KMS-11 (cell line): ENCODE measurements around the gene BTG4.

ENCODE experiments used
- H2AFZ ChIP-seq: fragments of 200-600 bp; sonication (generic); 2 replicates; pipeline ENCODE4 v1.6.1; 2016; ENCODE audit warnings: antibody characterized with exemption, mixed run types, low read depth
- H3K27ac ChIP-seq: fragments of 200-600 bp; sonication (generic); 2 replicates; pipeline ENCODE4 v1.6.1; 2016; ENCODE audit warnings: mild to moderate bottlenecking, mixed run types
- H3K27me3 ChIP-seq: fragments of 200-600 bp; sonication (generic); 2 replicates; pipeline ENCODE4 v1.6.1; 2017; ENCODE audit warnings: mild to moderate bottlenecking, low read depth, mixed run types, moderate library complexity; ENCODE audit not compliant: insufficient read depth
- H3K36me3 ChIP-seq: fragments of 200-600 bp; sonication (generic); 2 replicates; pipeline ENCODE4 v1.6.1; 2017; ENCODE audit warnings: mild to moderate bottlenecking, mixed run types; ENCODE audit not compliant: insufficient read depth
- H3K4me1 ChIP-seq: fragments of 200-600 bp; sonication (generic); 2 replicates; pipeline ENCODE4 v1.6.1; 2016; ENCODE audit warnings: mild to moderate bottlenecking, low read depth, mixed run types; ENCODE audit not compliant: poor library complexity, severe bottlenecking
- H3K4me2 ChIP-seq: fragments of 200-600 bp; sonication (generic); 2 replicates; pipeline ENCODE4 v1.7.0; 2016; ENCODE audit warnings: mild to moderate bottlenecking, mixed run types
- H3K4me3 ChIP-seq: fragments of 200-600 bp; sonication (generic); IDR thresholded peaks from 2 replicates; pipeline ENCODE4 v1.6.1; 2017; ENCODE audit warnings: low read depth, low read length, mixed read lengths; ENCODE audit not compliant: insufficient read depth
- H3K79me2 ChIP-seq: fragments of 200-600 bp; sonication (generic); 2 replicates; pipeline ENCODE4 v1.6.1; 2016; ENCODE audit warnings: low read depth, mixed run types; ENCODE audit not compliant: insufficient read depth
- H3K9ac ChIP-seq: fragments of 200-600 bp; sonication (generic); 2 replicates; pipeline ENCODE4 v1.6.1; 2016; ENCODE audit warnings: mild to moderate bottlenecking, mixed run types
- H4K20me1 ChIP-seq: fragments of 200-600 bp; sonication (generic); 2 replicates; pipeline ENCODE4 v1.6.1; 2016; ENCODE audit warnings: mild to moderate bottlenecking, mixed run types; ENCODE audit not compliant: insufficient read depth
- TF ChIP-seq, protein P1 (sequence below): fragments of 200-600 bp; sonication (generic); conservative IDR thresholded peaks from 2 replicates; pipeline ENCODE4 v1.6.1; 2017; ENCODE audit warnings: low read depth, mild to moderate bottlenecking, antibody characterized with exemption, low read length, moderate library complexity, mixed read lengths

BTG4 gene

DNA sequence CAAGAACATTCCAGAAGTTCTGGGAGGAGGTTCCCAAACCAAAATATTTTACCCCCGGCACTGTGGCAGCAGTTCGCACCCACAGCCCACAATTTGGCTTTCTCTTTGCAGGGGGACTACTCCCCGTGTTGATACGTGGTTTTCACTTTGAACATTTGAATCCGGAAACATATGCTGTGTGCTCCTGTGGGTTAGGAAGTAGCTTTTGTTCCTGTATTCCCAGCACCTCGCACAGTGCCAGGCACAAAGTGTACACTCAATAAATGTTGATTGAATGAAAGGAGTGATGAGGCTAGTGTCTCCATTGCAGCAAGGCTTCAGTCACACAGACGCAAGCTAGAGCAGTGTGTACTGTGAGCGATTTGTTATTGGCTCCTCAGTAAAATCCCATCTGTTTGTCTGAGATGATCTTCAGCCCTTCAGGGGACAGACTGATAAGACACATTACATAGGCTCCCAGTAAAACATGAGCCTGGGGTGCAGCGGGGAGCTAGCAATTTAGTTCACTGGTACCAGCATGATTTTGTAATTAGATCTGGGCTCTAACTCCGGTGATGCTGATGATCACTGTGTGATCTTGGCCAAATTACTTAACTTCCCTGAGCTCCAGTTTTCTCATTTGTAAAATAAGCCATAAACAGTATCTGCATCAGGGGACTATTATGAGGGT lies 30.6 kb upstream of the BTG4 start:
- Histone ChIP-seq H3K36me3 (no peaks in the 10 kb centered on the region), H3K27ac (no peak overlapping the region), H3K27me3 (no peaks in the 10 kb centered on the region), H3K4me3 (no peak overlapping the region), H3K79me2 (no peaks in the 10 kb centered on the region), H2AFZ (no peak overlapping the region), H3K4me1 (no peaks in the 10 kb centered on the region), H3K4me2 (no peak overlapping the region), H4K20me1 (no peaks in the 10 kb centered on the region), H3K9ac (no peak overlapping the region)
- TF ChIP-seq, protein P1, sequence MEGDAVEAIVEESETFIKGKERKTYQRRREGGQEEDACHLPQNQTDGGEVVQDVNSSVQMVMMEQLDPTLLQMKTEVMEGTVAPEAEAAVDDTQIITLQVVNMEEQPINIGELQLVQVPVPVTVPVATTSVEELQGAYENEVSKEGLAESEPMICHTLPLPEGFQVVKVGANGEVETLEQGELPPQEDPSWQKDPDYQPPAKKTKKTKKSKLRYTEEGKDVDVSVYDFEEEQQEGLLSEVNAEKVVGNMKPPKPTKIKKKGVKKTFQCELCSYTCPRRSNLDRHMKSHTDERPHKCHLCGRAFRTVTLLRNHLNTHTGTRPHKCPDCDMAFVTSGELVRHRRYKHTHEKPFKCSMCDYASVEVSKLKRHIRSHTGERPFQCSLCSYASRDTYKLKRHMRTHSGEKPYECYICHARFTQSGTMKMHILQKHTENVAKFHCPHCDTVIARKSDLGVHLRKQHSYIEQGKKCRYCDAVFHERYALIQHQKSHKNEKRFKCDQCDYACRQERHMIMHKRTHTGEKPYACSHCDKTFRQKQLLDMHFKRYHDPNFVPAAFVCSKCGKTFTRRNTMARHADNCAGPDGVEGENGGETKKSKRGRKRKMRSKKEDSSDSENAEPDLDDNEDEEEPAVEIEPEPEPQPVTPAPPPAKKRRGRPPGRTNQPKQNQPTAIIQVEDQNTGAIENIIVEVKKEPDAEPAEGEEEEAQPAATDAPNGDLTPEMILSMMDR = no peak

DNA sequence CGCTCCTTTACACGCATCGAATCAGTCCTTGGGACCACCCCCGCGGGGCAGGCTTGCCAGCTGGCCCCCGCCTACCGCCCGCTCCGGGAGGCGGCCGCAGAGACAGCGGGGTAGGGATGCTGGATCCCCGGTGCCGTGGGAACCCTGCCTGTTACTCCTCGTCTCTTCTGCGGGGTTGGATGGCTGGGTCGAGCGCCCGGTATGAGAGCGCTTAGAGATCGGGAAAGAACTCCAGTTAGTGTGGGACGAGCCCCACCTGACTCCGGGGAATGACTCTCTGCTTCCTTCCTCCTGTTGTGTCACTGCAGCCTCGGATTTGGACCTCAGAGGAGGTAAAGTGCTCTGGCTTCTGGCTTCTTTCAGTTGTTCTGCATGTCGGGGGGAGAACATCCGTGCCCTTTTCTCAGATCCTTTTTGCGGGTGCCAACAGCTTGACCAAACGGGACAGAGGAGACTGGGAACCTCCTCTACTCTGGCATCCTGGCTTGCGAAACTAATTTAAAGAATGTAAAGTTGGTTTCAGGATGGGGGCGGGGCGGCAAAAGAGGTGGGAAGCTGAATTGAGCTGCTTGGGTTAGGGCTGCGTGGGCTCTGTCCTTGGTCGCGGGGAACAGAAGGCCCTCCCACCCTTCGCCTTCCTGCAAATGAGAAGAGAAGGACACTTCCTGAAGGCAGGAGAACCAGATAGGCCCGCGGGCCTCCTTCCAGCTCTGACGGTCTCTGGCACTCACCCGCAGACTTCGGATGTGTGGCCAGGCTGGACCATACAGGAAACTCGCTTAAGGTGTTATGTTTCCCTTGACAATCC lies 29.3 kb upstream of the BTG4 start:
- no peak overlapping the region for H3K9ac ChIP-seq
- no peak overlapping the region for H2AFZ ChIP-seq
- H3K4me1 ChIP-seq = no peaks in the 10 kb centered on the region
- no peak overlapping the region for H3K4me3 ChIP-seq
- H3K27ac ChIP-seq = no peak overlapping the region
- TF ChIP-seq, protein P1 = no peak
- no peak overlapping the region for H3K4me2 ChIP-seq
- no peaks in the 10 kb centered on the region for H3K27me3 ChIP-seq
- H3K79me2 ChIP-seq = no peaks in the 10 kb centered on the region
- H3K36me3 ChIP-seq = no peaks in the 10 kb centered on the region
- no peaks in the 10 kb centered on the region for H4K20me1 ChIP-seq

DNA sequence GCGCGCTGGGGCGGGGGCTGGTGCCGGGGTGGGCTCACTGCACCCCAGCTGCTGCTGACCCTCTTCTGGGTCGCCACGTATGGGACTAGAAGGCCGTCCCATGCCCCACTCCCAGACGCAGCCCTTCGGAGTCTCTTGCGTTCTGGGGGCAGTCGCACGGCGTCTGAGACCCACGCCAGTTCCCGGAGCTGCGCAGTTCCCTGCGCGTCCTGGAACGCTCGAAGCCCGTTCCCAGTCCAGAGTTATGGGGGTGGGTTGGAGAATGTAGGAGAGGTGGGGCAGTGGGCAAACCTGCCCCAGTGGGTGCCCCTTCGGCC lies 28.7 kb upstream of the BTG4 start:
- H3K4me2 ChIP-seq = no peak overlapping the region
- H3K9ac ChIP-seq = no peak overlapping the region
- H3K4me3 ChIP-seq = no peak overlapping the region
- TF ChIP-seq, protein P1 = no peak
- no peaks in the 10 kb centered on the region for H3K36me3 ChIP-seq
- H3K27ac ChIP-seq = no peak overlapping the region
- H3K79me2 ChIP-seq = no peaks in the 10 kb centered on the region
- H2AFZ ChIP-seq = no peak overlapping the region
- H3K27me3 ChIP-seq = no peaks in the 10 kb centered on the region
- no peaks in the 10 kb centered on the region for H4K20me1 ChIP-seq
- H3K4me1 ChIP-seq = no peaks in the 10 kb centered on the region

DNA sequence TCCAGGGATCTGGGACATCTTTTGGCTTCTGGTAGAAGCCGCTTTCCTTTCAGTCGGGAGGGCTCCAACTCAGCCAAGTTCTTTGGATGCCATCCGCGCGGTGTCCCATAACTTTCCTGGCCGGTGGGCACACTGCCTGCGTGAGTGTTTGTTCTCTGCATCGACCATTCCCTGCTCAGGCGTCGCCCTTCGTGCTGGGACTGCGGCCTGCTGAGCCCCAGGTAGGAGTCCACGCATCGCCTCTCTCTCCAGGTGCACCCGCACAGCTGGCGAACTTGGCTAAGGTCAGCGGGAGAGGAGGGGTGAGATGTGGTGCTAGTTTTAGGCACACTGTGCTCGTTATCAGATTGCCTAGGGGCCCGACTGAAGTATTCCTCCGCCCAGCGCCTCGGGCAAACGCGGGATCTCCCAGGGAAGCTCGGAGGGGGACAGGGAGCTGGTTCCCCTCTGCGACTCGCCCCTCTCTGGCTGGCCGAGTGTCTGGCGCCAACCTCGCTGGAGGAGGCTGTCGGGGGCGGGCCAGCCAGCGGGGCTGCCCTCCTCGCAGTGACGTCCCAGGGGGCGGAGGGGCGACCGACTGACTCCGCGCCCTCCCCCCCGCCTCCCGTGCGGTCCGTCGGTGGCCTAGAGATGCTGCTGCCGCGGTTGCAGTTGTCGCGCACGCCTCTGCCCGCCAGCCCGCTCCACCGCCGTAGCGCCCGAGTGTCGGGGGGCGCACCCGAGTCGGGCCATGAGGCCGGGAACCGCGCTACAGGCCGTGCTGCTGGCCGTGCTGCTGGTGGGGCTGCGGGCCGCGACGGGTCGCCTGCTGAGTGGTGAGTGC lies 28.1 kb upstream of the BTG4 start, which contains the start of gene LAYN:
Gene LAYN (plus strand): TSS at position 607 of the 823 bp plus-strand sequence. CDS start 124 bp downstream, at position 731.
- Histone ChIP-seq H3K79me2 (no peaks in the 10 kb centered on the region), H3K4me2 (no peak within 1 kb of the TSS)

More for the DNA sequence above, 28.1 kb upstream of the BTG4 start, which contains the start of gene LAYN:
- Histone ChIP-seq H3K27me3 (no peaks in the 10 kb centered on the region), H3K36me3 (no peaks in the 10 kb centered on the region), H4K20me1 (no peaks in the 10 kb centered on the region), H3K4me3 (no peak within 1 kb of the TSS), H3K27ac (no peak within 1 kb of the TSS), H3K4me1 (peaks cover 3% of the 10 kb centered on the region), H2AFZ (no peak within 1 kb of the TSS), H3K9ac (no peak within 1 kb of the TSS)
- TF ChIP-seq, protein P1 = no peak
